Measurements from ENCODE around the gene TBC1D21.
"Not testable (repeated sequence)": the region's sequence is repeated elsewhere in the genome, so short reads cannot be mapped to it uniquely, and the experiment has no call there.

The TBC1D21 gene

GRCh38 chr15:73930371-73930770, 57.0 kb downstream of the TBC1D21 start:
- no peak for DNase-seq (ENCODE audit: low spot score)

GRCh38 chr15:73930790-73931281, 57.5 kb downstream of the TBC1D21 start:
- DNase-seq (ENCODE audit: low spot score), result no peak

- no peak for DNase-seq (ENCODE audit: low spot score)
These were observed 58.1 kb downstream of the TBC1D21 start for GRCh38 chr15:73931441-73931840.

- DNase-seq (ENCODE audit: low spot score), result no peak
These were observed 59.2 kb downstream of the TBC1D21 start for GRCh38 chr15:73932381-73933191.

GRCh38 chr15:73934281-73934680, 60.9 kb downstream of the TBC1D21 start:
- DNase-seq (ENCODE audit: low spot score), result no peak

GRCh38 chr15:73935547-73935946, 62.2 kb downstream of the TBC1D21 start:
- DNase-seq (ENCODE audit: low spot score), result no peak

GRCh38 chr15:73936181-73936580, 62.8 kb downstream of the TBC1D21 start:
- no peak for DNase-seq (ENCODE audit: low spot score)

GRCh38 chr15:73936588-73937290, 63.4 kb downstream of the TBC1D21 start:
- no peak for DNase-seq (ENCODE audit: low spot score)

- no peak for DNase-seq (ENCODE audit: low spot score)
These were observed 63.9 kb downstream of the TBC1D21 start for GRCh38 chr15:73937296-73937695.

GRCh38 chr15:73937726-73938125, 64.4 kb downstream of the TBC1D21 start:
- no peak for DNase-seq (ENCODE audit: low spot score)

- DNase-seq (ENCODE audit: low spot score), result not testable (repeated sequence)
These were observed 65.2 kb downstream of the TBC1D21 start for GRCh38 chr15:73938516-73938915.

Data from globus pallidus (tissue), 1 donor.